IMR-90 (cell line): ENCODE data around the gene DBN1. TPM values are rescaled to one million over a fixed set of nuclear protein-coding genes. Genes with fewer than 3 reads are reported as not detected.

ENCODE experiments used
- ATAC-seq: fragments of 200-7000 bp; cut with Tn5 transposase; 2 replicates; pipeline ENCODE4 v1.9.1; 2020; ENCODE audit warnings: low read depth, mild to moderate bottlenecking, moderate library complexity
- BruUV-seq: library from RNA; stranded (reverse); fragments of 400-500 nt; replicated peaks from 2 replicates; lab custom pipeline; 2021; lab: Mats Ljungman, UMichigan
- CTCF ChIA-PET: fragments of 300-600 bp; formaldehyde crosslinking; extraction: SDS; loops from one replicate; lab custom pipeline; 2021; ENCODE audit warnings: antibody characterized with exemption; lab: Yijun Ruan, JAX
- POLR2A ChIA-PET: fragments of 300-600 bp; sonication (Branson Sonifier 250); formaldehyde crosslinking; loops from one replicate; lab custom pipeline; 2022; ENCODE audit warnings: antibody characterized with exemption; ENCODE audit not compliant: unreplicated experiment; lab: Charles Lee
- DNase-seq: peaks from one replicate; pipeline ENCODE4 v3.0.0; 2013
- H2AFZ ChIP-seq: replicated peaks from 2 replicates; pipeline ENCODE3; 2013; ENCODE audit warnings: low read length, mild to moderate bottlenecking; ENCODE audit not compliant: poor library complexity
- H2AK5ac ChIP-seq: 2 replicates; pipeline ENCODE4 v1.6.1; 2013; ENCODE audit warnings: low read depth, low read length, inconsistent platforms
- H2AK9ac ChIP-seq: replicated peaks from 2 replicates; pipeline ENCODE3; 2013; ENCODE audit warnings: mild to moderate bottlenecking, low read depth, low read length, moderate library complexity; ENCODE audit not compliant: poor library complexity
- H2BK120ac ChIP-seq: 2 replicates; pipeline ENCODE4 v1.6.1; 2013; ENCODE audit warnings: low read depth, low read length, inconsistent platforms
- H2BK15ac ChIP-seq: 3 replicates; pipeline ENCODE4 v1.6.1; 2013; ENCODE audit warnings: low read depth, low read length, inconsistent platforms
- H2BK20ac ChIP-seq: 2 replicates; pipeline ENCODE4 v1.6.1; 2013; ENCODE audit warnings: low read depth, mild to moderate bottlenecking, inconsistent platforms, low read length, moderate library complexity
- H2BK5ac ChIP-seq: 2 replicates; pipeline ENCODE4 v1.6.1; 2013; ENCODE audit warnings: mild to moderate bottlenecking, low read depth, low read length, inconsistent platforms; ENCODE audit not compliant: poor library complexity, severe bottlenecking
- H3K14ac ChIP-seq: replicated peaks from 2 replicates; pipeline ENCODE4 v1.6.1; 2013; ENCODE audit warnings: low read depth, low read length, inconsistent platforms
- H3K18ac ChIP-seq: 2 replicates; pipeline ENCODE4 v1.6.1; 2013; ENCODE audit warnings: low read depth, low read length, control low read depth
- H3K23ac ChIP-seq: 2 replicates; pipeline ENCODE4 v1.6.1; 2013; ENCODE audit warnings: low read depth, low read length, inconsistent platforms
- H3K27ac ChIP-seq: 2 replicates; pipeline ENCODE4 v1.5.1; 2013; ENCODE audit warnings: mild to moderate bottlenecking, control low read depth, low read length; ENCODE audit not compliant: insufficient read depth
- H3K27me3 ChIP-seq: 2 replicates; pipeline ENCODE4 v1.6.1; 2013; ENCODE audit warnings: low read length; ENCODE audit not compliant: control insufficient read depth, insufficient read depth
- H3K36me3 ChIP-seq: 2 replicates; pipeline ENCODE4 v1.6.1; 2013; ENCODE audit warnings: low read length, mixed read lengths; ENCODE audit not compliant: control insufficient read depth, insufficient read depth
- H3K4ac ChIP-seq: 2 replicates; pipeline ENCODE4 v1.6.1; 2013; ENCODE audit warnings: low read depth, low read length, inconsistent platforms
- H3K4me1 ChIP-seq: 2 replicates; pipeline ENCODE4 v1.6.1; 2013; ENCODE audit warnings: low read length, mixed read lengths; ENCODE audit not compliant: control insufficient read depth, insufficient read depth
- H3K4me2 ChIP-seq: 2 replicates; pipeline ENCODE4 v1.6.1; 2013; ENCODE audit warnings: low read depth, mild to moderate bottlenecking, control low read depth, low read length, moderate library complexity
- H3K4me3 ChIP-seq: 2 replicates; pipeline ENCODE4 v1.5.1; 2013; ENCODE audit warnings: low read depth, mild to moderate bottlenecking, control low read depth, low read length, moderate library complexity; ENCODE audit not compliant: insufficient read depth
- H3K56ac ChIP-seq: 2 replicates; pipeline ENCODE4 v1.6.1; 2013; ENCODE audit warnings: low read length, inconsistent platforms; ENCODE audit not compliant: insufficient read depth; ENCODE audit errors: extremely low read depth
- H3K79me1 ChIP-seq, 2 experiments: 2 replicates each; pipeline ENCODE4 v1.6.1; 2013; ENCODE audit warnings: low read length in 2 of 2, inconsistent platforms in 1 of 2, low read depth in 1 of 2
- H3K9ac ChIP-seq: 2 replicates; pipeline ENCODE4 v1.6.1; 2013; ENCODE audit warnings: low read depth, low read length, control low read depth
- H3K9me1 ChIP-seq: 2 replicates; pipeline ENCODE4 v1.6.1; 2013; ENCODE audit warnings: low read length, inconsistent platforms; ENCODE audit not compliant: insufficient read depth
- H3K9me3 ChIP-seq: 2 replicates; pipeline ENCODE4 v1.6.1; 2013; ENCODE audit warnings: low read length; ENCODE audit not compliant: control insufficient read depth, insufficient read depth
- H4K20me1 ChIP-seq: 2 replicates; pipeline ENCODE4 v1.6.1; 2013; ENCODE audit warnings: low read length, inconsistent platforms; ENCODE audit not compliant: insufficient read depth
- H4K5ac ChIP-seq: 2 replicates; pipeline ENCODE4 v1.6.1; 2013; ENCODE audit warnings: mild to moderate bottlenecking, low read depth, low read length, control low read depth
- H4K8ac ChIP-seq, 2 experiments: 2 replicates each; pipeline ENCODE4 v1.6.1; 2013; ENCODE audit warnings: low read depth in 2 of 2, low read length in 2 of 2, control low read depth in 1 of 2, inconsistent platforms in 1 of 2
- H4K91ac ChIP-seq: 2 replicates; pipeline ENCODE4 v1.6.1; 2013; ENCODE audit warnings: low read depth, low read length, inconsistent platforms; ENCODE audit not compliant: insufficient read depth
- BHLHE40 ChIP-seq: fragments of 150-350 bp; IDR thresholded peaks from 2 replicates; pipeline ENCODE4 v1.6.1; 2016; ENCODE audit warnings: mild to moderate bottlenecking, low read depth, low read length
- CEBPB ChIP-seq: IDR thresholded peaks from 2 replicates; pipeline ENCODE4 v1.6.1; 2012; ENCODE audit warnings: low read depth, low read length, improper control_type of control experiment
- CHD1 ChIP-seq: IDR thresholded peaks from 2 replicates; pipeline ENCODE4 v1.6.1; 2012; ENCODE audit warnings: low read depth, low read length, improper control_type of control experiment
- CTCF ChIP-seq: conservative IDR thresholded peaks from 2 replicates; pipeline ENCODE4 v1.5.1; 2012; ENCODE audit warnings: mild to moderate bottlenecking, low read depth, low read length, improper control_type of control experiment
- ELK1 ChIP-seq: fragments of 150-350 bp; IDR thresholded peaks from 2 replicates; pipeline ENCODE4 v1.6.1; 2016; ENCODE audit warnings: low read depth, mild to moderate bottlenecking, low read length, moderate library complexity, borderline replicate concordance
- MAFK ChIP-seq: IDR thresholded peaks from 2 replicates; pipeline ENCODE4 v1.6.1; 2012; ENCODE audit warnings: low read depth, low read length, improper control_type of control experiment
- MAZ ChIP-seq: IDR thresholded peaks from 2 replicates; pipeline ENCODE4 v1.6.1; 2012; ENCODE audit warnings: low read depth, mild to moderate bottlenecking, low read length, improper control_type of control experiment, moderate library complexity, borderline replicate concordance
- MXI1 ChIP-seq: IDR thresholded peaks from 2 replicates; pipeline ENCODE4 v1.6.1; 2012; ENCODE audit warnings: low read depth, mild to moderate bottlenecking, low read length, moderate library complexity, borderline replicate concordance
- RAD21 ChIP-seq: IDR thresholded peaks from 2 replicates; pipeline ENCODE4 v1.6.1; 2012; ENCODE audit warnings: low read length, improper control_type of control experiment
- RCOR1 ChIP-seq: IDR thresholded peaks from 2 replicates; pipeline ENCODE4 v1.6.1; 2012; ENCODE audit warnings: mild to moderate bottlenecking, low read length, improper control_type of control experiment; ENCODE audit not compliant: insufficient replicate concordance
- RFX5 ChIP-seq: IDR thresholded peaks from 2 replicates; pipeline ENCODE4 v1.8.0; 2012; ENCODE audit warnings: low read depth, mild to moderate bottlenecking, low read length, moderate library complexity
- SMC3 ChIP-seq: fragments of 150-350 bp; IDR thresholded peaks from 2 replicates; pipeline ENCODE4 v1.6.1; 2016; ENCODE audit warnings: low read depth, mild to moderate bottlenecking, antibody characterized with exemption, low read length, moderate library complexity
- USF2 ChIP-seq: fragments of 150-350 bp; IDR thresholded peaks from 2 replicates; pipeline ENCODE4 v1.6.1; 2017; ENCODE audit warnings: mild to moderate bottlenecking, antibody characterized with exemption, low read length, low read depth
- WGBS, 2 experiments: methylation state at CpG; one replicate each; pipeline versions ENCODE4 v1.1.5 to v1.1.7; 2013; ENCODE audit warnings: missing lambda C conversion rate in 2 of 2; ENCODE audit not compliant: insufficient read length in 1 of 2; ENCODE audit errors: extremely low coverage in 2 of 2; 5-methylcytosine and 5-hydroxymethylcytosine counted together
- dilution Hi-C: fragments of 300-500 bp; cut with HindIII; formaldehyde crosslinking; loops from one replicate; pipeline ENCODE4 v1.14.3; 2018; ENCODE audit warnings: low sequenced_read_pairs; ENCODE audit not compliant: unreplicated experiment
- in situ Hi-C: fragments of 300-500 bp; cut with MboI; formaldehyde crosslinking; loops from 3 replicates; pipeline ENCODE4 v1.14.3; 2019; ENCODE audit warnings: low sequenced_read_pairs, inconsistent platforms, mixed read lengths
- intact Hi-C: fragments of 100-400 bp; cut with micrococcal nuclease; formaldehyde crosslinking; loops from 2 replicates; pipeline ENCODE4 v1.10.0; 2022
- polyA plus RNA-seq, 3 experiments: library from polyadenylated mRNA; depleted of rRNA; stranded (reverse); fragments of >200 nt; gene quantifications; 2 replicates each; pipeline ENCODE4 v1.2.3, GENCODE V29; 2012; ENCODE audit warnings: low replicate concordance in 1 of 3
- total RNA-seq: library from RNA; depleted of rRNA; stranded (reverse); fragments of >200 nt; gene quantifications from 2 replicates; pipeline ENCODE4 v1.2.3, GENCODE V29; 2012

DBN1 gene
- total and polyA plus RNA-seq, 2 of the 4 experiments (the other 2 are of a cell fraction), result 122 to 187 TPM

GRCh38 chr5:177502886-177503285, 29.5 kb upstream of the DBN1 start:
- Histone ChIP-seq H2BK15ac (no peak overlapping the region), H4K5ac (no peak overlapping the region), H3K4me2 (no peak overlapping the region), H2BK120ac (no peak overlapping the region), H3K27me3 (no peaks in the 10 kb centered on the region), H3K4ac (no peak overlapping the region), H3K27ac (no peak overlapping the region), H2AK5ac (no peak overlapping the region), H3K9me3 (no peaks in the 10 kb centered on the region), H3K18ac (no peak overlapping the region), H2BK5ac (no peak overlapping the region), H3K4me3 (no peak overlapping the region), H2BK20ac (no peak overlapping the region), H3K56ac (no peak overlapping the region), H3K9me1 (peaks cover 3% of the 10 kb centered on the region; the same call in 1 of the 2 replicates), H4K91ac (no peak overlapping the region), H4K20me1 (no peaks in the 10 kb centered on the region), H3K9ac (no peak overlapping the region), H4K8ac (no peak overlapping the region), H2AK9ac (no peak overlapping the region), H2AFZ (no peak overlapping the region), H3K36me3 (peaks cover 6% of the 10 kb centered on the region), H3K4me1 (peaks cover 15% of the 10 kb centered on the region; the same call in 1 of the 2 replicates), H3K23ac (no peak overlapping the region), H3K79me1 (peaks cover 7 to 13% of the 10 kb centered on the region in 2 experiments; a peak in 2 of 4 replicates), H3K14ac (no peak overlapping the region)
- POLR2A ChIA-PET, result no interaction called here
- ATAC-seq (no peak), DNase-seq (no peak)
- TF ChIP-seq SMC3, result no peak
- TF ChIP-seq CTCF, result no peak
- no peak for TF ChIP-seq MAFK
- TF ChIP-seq RAD21, result no peak
- no peak for TF ChIP-seq CHD1
- TF ChIP-seq RCOR1, result no peak
- TF ChIP-seq ELK1, result no peak
- no peak for TF ChIP-seq MAZ
- TF ChIP-seq MXI1, result no peak
- no peak for TF ChIP-seq CEBPB
- no peak for TF ChIP-seq USF2
- no peak for TF ChIP-seq RFX5
- no peak for TF ChIP-seq BHLHE40
- BruUV-seq, result no TSS peak
- intact Hi-C loops, result no loop called here
- CTCF ChIA-PET, result no interaction called here
- WGBS, 2 experiments, result 83% methylated on average over 16 of the region's 16 CpGs; no CpG with 5 or more reads in 1 of the 2 experiments
- dilution Hi-C loops, result no loop called here
- in situ Hi-C loops, result no loop called here
